Tibial nerve (tissue), 4 donors: ENCODE data around the gene LRRC74A. TPM values are rescaled to one million over a fixed set of nuclear protein-coding genes. Genes with fewer than 3 reads are reported as not detected.

ENCODE experiments used
- DNase-seq, 2 donors: peaks; one replicate each; pipeline ENCODE4 v3.0.0-alpha.2; 2019; ENCODE audit warnings: low spot score in 2 of 2
- H3K27ac ChIP-seq, 4 donors: fragments of 200-600 bp; sonication (generic) in 3 of 4; one replicate each; pipeline ENCODE4 v1.5.1; 2017 to 2019; ENCODE audit warnings: mild to moderate bottlenecking in 1 of 4
- H3K27me3 ChIP-seq, 2 donors: fragments of 200-600 bp; sonication (generic) in 1 of 2; one replicate each; pipeline versions ENCODE4 v1.5.1 to v1.6.0; 2017 to 2019
- H3K36me3 ChIP-seq, 3 donors: fragments of 200-600 bp; sonication (generic); one replicate each; pipeline ENCODE4 v1.5.1; 2018 to 2019
- H3K4me1 ChIP-seq, 4 donors: fragments of 200-600 bp; sonication (generic) in 3 of 4; one replicate each; pipeline ENCODE4 v1.5.1; 2017 to 2019
- H3K4me3 ChIP-seq, 4 donors: fragments of 200-600 bp; sonication (generic) in 3 of 4; one replicate each; pipeline ENCODE4 v1.5.1; 2017 to 2019; ENCODE audit warnings: mild to moderate bottlenecking in 1 of 4, moderate library complexity in 1 of 4
- H3K9me3 ChIP-seq, 4 donors: fragments of 200-600 bp; sonication (generic) in 3 of 4; one replicate each; pipeline ENCODE4 v1.5.1; 2017 to 2019
- CTCF ChIP-seq, 5 experiments: fragments of 200-600 bp in 3 of 5; fragments of 450-650 bp in 2 of 5; sonication (generic) in 3 of 5; IDR thresholded peaks; one replicate each; pipeline ENCODE4 v1.5.1; 2016 to 2019; ENCODE audit warnings: antibody characterized with exemption in 5 of 5, mild to moderate bottlenecking in 3 of 5, moderate library complexity in 2 of 5
- EP300 ChIP-seq, 2 donors: sonication (generic); formaldehyde crosslinking; IDR thresholded peaks; one replicate each; pipeline ENCODE4 v1.6.1; 2017; ENCODE audit warnings: antibody characterized with exemption in 2 of 2, mild to moderate bottlenecking in 1 of 2
- POLR2A ChIP-seq, 2 donors: fragments of 450-650 bp; IDR thresholded peaks; one replicate each; pipeline ENCODE4 v1.6.1; 2017; ENCODE audit warnings: antibody characterized with exemption in 2 of 2, mild to moderate bottlenecking in 2 of 2, moderate library complexity in 2 of 2
- WGBS, 2 donors: methylation state at CpG; one replicate each; pipeline ENCODE4 v1.1.5; 2018; 5-methylcytosine and 5-hydroxymethylcytosine counted together
- total RNA-seq, 4 donors: library from RNA; depleted of rRNA; stranded (reverse); fragments of >200 nt; gene quantifications; one replicate each; pipeline ENCODE4 v1.1.0, GENCODE V29; 2016

The LRRC74A gene
- total RNA-seq, 4 donors from 2014 or later: not detected

- TF ChIP-seq CTCF (IDR thresholded peaks at IDR 0.05) (no peak), EP300 (IDR thresholded peaks at IDR 0.05) (no peak), POLR2A (IDR thresholded peaks at IDR 0.05) (no peak)
- Histone ChIP-seq H3K4me3 (no peak overlapping the region), H3K27ac (no peak overlapping the region), H3K9me3 (no peaks in the 10 kb centered on the region), H3K4me1 (peaks cover 0 to 9% (median 0%) of the 10 kb centered on the region in 4 donors), H3K36me3 (no peaks in the 10 kb centered on the region), H3K27me3 (no peaks in the 10 kb centered on the region)
- DNase-seq: no peak
These were observed 16.2 kb downstream of the LRRC74A start for GRCh38 chr14:76842414-76842813.

GRCh38 chr14:76844223-76844622 is 18.0 kb downstream of the LRRC74A start:
- DNase-seq: peak in 1 of 2 donors; percentile 49
- Histone ChIP-seq H3K9me3 (no peaks in the 10 kb centered on the region), H3K4me1 (peaks cover 0 to 9% (median 0%) of the 10 kb centered on the region in 4 donors), H3K4me3 (no peak overlapping the region), H3K27me3 (no peaks in the 10 kb centered on the region), H3K36me3 (no peaks in the 10 kb centered on the region), H3K27ac (peak overlapping the region in 2 of 4 donors; percentile 43 to 58)
- TF ChIP-seq CTCF (IDR thresholded peaks at IDR 0.05): peak in 3 of 5 experiments; percentile 26 to 48 (median 27)
- peak in 1 of 2 donors; percentile 56 for TF ChIP-seq EP300 (IDR thresholded peaks at IDR 0.05)
- no peak for TF ChIP-seq POLR2A (IDR thresholded peaks at IDR 0.05)
- 57 to 58% methylated on average over 8 to 9 of the region's 9 CpGs for WGBS, 2 donors

DNA sequence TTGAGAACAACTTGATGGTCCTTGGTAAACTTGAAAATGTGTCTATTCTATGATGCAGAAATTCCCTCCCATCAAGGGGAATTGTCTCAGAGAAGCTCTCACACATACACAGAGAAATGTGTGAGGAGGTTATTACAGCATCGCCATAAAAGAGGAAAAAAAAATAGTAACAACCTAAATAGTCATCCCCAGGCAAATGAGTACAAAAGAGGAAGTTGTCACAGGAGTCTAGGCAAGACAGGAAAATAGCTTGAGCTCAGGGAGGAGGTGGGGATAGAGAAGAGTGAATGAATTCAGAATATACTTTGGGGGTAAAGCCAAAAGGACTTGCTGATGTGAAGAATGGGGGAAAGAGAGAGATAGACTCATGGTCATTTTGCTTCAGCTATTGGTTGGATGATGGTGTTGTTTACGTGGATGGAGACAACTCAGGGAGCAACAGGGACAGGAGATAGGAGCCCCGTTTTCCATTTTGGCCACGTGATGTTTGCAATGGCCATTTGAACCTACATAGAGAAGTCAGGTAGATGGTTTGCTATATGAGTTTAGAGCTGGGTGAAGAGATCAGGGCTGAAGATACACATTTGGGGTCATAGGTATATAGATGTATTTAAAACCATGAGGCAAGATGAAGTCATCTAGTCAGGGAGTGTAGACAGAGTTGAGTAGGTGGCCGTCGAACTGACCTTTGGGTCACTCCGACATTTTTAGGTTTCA is 20.3 kb downstream of the LRRC74A start:
- DNase-seq: no peak
- no peaks in the 10 kb centered on the region for H3K36me3 ChIP-seq
- TF ChIP-seq POLR2A (IDR thresholded peaks at IDR 0.05) (no peak), EP300 (IDR thresholded peaks at IDR 0.05) (no peak), CTCF (IDR thresholded peaks at IDR 0.05) (no peak)
- H3K4me3 ChIP-seq: no peak overlapping the region
- H3K27me3 ChIP-seq: no peaks in the 10 kb centered on the region
- peak overlapping the region in 1 of 4 donors; percentile 11 for H3K27ac ChIP-seq
- WGBS, 2 donors: 70 to 80% methylated on average over 7 of the region's 7 CpGs
- peaks cover 0 to 9% (median 0%) of the 10 kb centered on the region in 4 donors for H3K4me1 ChIP-seq
- no peaks in the 10 kb centered on the region for H3K9me3 ChIP-seq

GRCh38 chr14:76848879-76849278 is 22.7 kb downstream of the LRRC74A start:
- Histone ChIP-seq H3K4me1 (peaks cover 0 to 9% (median 0%) of the 10 kb centered on the region in 4 donors), H3K27ac (no peak overlapping the region), H3K36me3 (no peaks in the 10 kb centered on the region), H3K27me3 (no peaks in the 10 kb centered on the region), H3K4me3 (no peak overlapping the region), H3K9me3 (no peaks in the 10 kb centered on the region)
- 75 to 79% methylated on average over 6 of the region's 6 CpGs for WGBS, 2 donors
- no peak for TF ChIP-seq EP300 (IDR thresholded peaks at IDR 0.05)
- TF ChIP-seq POLR2A (IDR thresholded peaks at IDR 0.05): no peak
- DNase-seq: no peak

GRCh38 chr14:76855066-76855465 is 28.9 kb downstream of the LRRC74A start:
- Histone ChIP-seq H3K27me3 (no peaks in the 10 kb centered on the region), H3K36me3 (no peaks in the 10 kb centered on the region), H3K4me3 (no peak overlapping the region), H3K9me3 (no peaks in the 10 kb centered on the region), H3K27ac (no peak overlapping the region), H3K4me1 (no peaks in the 10 kb centered on the region)
- no peak for TF ChIP-seq CTCF (IDR thresholded peaks at IDR 0.05)
- DNase-seq: no peak
- WGBS, 2 donors: 90 to 96% methylated on average over 2 of the region's 2 CpGs
